ENCODE data around the gene ZNF740.
A peak's percentile ranks its signal among the peaks of the same experiment; 100 is the strongest.
"Not testable (repeated sequence)": the region's sequence is repeated elsewhere in the genome, so short reads cannot be mapped to it uniquely, and the experiment has no call there.

ZNF740 gene, protein sequence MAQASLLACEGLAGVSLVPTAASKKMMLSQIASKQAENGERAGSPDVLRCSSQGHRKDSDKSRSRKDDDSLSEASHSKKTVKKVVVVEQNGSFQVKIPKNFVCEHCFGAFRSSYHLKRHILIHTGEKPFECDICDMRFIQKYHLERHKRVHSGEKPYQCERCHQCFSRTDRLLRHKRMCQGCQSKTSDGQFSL

GRCh38 chr12:53180220-53180930 is at the start of gene ZNF740, which contains the start of gene CSAD:
TSS of gene ZNF740 (plus strand) at chr12:53180722. CDS start at chr12:53181984, 1,262 bp downstream.
TSS of gene CSAD (minus strand) at chr12:53180925. CDS start at chr12:53173470, 7,455 bp downstream.
- DNase-seq, result peak; percentile 96 to 97 (median 96)

- no peak for DNase-seq
Observed at GRCh38 chr12:53131844-53132243, 48.7 kb upstream of the ZNF740 start.

GRCh38 chr12:53133722-53134121 is 46.8 kb upstream of the ZNF740 start:
- DNase-seq, result no peak

- DNase-seq, result no peak
Observed at GRCh38 chr12:53143355-53143754, 37.2 kb upstream of the ZNF740 start.

GRCh38 chr12:53145383-53146260 is 34.9 kb upstream of the ZNF740 start:
- DNase-seq, result no peak

GRCh38 chr12:53147181-53147580 is 33.3 kb upstream of the ZNF740 start:
- no peak for DNase-seq

- no peak for DNase-seq
Observed at GRCh38 chr12:53147653-53148052, 32.9 kb upstream of the ZNF740 start.

DNA sequence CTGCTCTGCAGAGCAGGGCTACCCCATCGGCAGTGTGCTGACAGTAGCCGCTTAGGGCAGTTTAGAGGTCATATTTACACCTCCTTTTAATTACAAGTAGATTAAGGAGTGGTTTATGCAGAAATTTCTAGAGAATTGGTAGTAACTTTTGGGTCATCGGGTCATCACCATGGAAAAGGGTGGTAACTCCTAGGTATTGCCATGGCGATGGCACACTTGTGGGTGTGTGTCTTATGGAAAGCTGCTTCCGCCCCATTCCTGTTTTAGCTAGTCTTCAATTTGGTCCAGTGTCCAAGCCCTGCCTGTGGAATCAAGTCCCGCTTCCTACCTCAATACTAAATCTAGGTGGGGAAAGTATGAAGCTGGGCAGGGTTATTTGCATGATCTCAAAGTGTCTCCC is 29.5 kb upstream of the ZNF740 start:
- no peak for DNase-seq

- no peak for DNase-seq
Observed at GRCh38 chr12:53152390-53152789, 28.1 kb upstream of the ZNF740 start.

DNA sequence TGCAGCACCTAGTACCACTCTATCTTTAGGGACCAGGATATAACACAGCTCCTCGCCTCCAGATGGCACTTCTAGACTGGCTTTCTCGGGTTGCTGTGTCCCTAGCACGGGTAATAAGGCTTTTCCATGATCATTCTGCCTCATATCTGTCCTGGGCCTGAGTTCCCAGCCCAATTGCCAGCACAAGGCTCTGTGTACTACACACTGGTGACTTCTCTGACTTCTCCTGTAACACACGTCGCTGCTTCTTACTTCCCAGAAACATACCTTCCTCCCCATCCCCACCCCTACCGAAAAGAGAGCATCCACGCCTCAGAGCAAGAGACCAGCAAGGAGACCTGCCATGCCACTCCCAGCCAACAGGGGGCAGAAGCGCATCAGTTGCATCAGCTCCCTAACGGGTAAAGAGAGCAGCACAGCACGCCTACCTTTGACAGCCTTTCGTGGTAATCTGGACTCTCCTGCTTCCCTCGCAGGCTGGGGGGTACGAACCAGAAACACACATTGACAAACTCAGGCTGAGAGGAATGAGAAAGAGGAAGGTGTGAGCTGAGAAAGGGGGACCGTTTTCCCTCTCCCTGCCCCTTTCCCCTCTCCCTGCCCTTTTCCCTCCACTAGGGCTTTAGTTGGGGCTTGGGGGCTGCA is 21.2 kb upstream of the ZNF740 start:
- peak; percentile 78 to 86 (median 85) for DNase-seq

DNA sequence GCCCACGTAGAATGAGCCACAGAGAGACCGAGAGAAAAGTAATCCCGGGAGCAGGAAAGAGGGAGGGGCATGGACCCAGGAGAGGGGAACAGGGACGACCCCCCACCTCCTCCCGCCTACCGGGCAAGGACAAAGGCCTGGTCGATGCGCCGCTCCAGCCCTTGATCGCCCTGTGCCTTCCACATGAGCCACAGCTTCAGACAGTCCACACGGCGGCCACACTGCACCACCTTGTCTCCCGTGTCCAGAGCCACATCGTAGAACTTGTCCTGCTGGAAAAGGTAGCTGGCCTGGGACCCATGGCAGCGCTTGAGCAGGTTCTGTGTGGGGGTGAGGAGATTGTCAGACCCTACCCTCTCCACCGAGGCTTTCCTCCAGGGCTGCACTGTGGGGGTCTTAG is 20.5 kb upstream of the ZNF740 start:
- DNase-seq, result no peak

DNA sequence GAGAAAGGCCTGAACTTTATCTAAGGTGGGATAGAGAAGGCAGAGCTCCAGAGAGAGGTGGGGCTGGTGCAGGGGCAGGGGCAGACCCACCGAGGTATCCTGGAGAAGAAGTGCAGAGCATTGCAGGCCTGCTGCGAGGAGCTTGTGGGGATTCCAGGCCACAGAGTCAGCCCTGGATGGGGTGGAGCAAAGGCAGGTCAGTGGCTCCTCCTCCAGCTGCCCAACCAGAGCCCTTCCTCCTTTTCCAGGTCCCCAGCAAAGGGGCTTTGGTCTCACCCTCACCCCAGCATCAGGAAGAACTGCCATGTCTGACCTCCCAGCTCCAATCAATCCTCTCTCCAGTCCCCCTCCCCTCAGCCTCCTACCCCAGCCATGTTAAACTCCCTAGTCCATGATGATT is 19.8 kb upstream of the ZNF740 start:
- DNase-seq, result no peak

GRCh38 chr12:53161119-53161911 is 19.2 kb upstream of the ZNF740 start:
- no peak for DNase-seq

DNA sequence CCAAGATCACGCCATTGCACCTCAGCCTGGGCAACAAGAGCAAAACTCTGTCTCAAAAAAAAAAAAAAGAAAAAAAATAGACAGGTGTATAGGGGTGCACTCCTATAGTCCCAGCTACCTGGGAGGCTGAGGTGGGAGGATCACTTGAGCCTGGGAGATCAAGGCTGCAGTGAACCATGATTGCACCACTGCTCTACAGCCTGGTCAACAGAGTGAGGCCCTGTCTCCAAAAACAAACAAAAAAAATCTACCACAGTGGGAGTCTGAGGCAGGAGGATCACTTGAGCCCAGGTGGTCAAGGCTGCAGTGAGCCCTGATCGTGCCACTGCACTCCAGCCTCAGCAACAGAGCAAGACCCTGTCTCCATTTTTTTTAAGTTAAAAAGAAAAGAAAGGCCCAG is 17.5 kb upstream of the ZNF740 start:
- DNase-seq, result not testable (repeated sequence)

- no peak for DNase-seq
Observed at GRCh38 chr12:53166837-53167236, 13.7 kb upstream of the ZNF740 start.

DNA sequence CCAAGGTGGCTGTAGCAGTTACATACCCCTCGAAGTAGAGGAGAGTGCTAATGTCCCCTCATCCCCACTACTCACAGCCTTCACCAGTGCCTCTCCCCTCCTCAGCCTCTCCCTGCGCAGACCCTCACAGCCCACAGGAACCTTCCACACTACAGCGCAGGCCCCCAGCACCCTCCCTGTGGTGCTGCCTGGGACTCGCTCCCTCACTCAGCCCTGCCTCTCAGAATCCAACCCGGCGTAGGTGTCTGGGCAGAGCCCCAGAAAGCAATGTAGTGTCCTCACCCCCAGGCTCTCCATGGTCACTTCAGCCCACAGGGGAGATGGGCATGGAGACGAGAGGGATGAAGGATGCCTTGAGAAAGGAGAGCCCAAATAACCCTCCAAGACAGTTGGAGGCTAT is 10.9 kb upstream of the ZNF740 start:
- DNase-seq, result no peak

GRCh38 chr12:53170215-53170614 is 10.3 kb upstream of the ZNF740 start:
- no peak for DNase-seq

- DNase-seq, result no peak
Observed at GRCh38 chr12:53170876-53171724, 9.4 kb upstream of the ZNF740 start.

- no peak for DNase-seq
Observed at GRCh38 chr12:53171725-53172329, 8.7 kb upstream of the ZNF740 start.

GRCh38 chr12:53172352-53172751 is 8.2 kb upstream of the ZNF740 start:
- no peak for DNase-seq
